Tibial nerve (tissue), 4 donors: ENCODE measurements around the gene ZNF319.

Experiments
- EP300 ChIP-seq, 2 donors: sonication (generic); formaldehyde crosslinking; IDR thresholded peaks; one replicate each; pipeline ENCODE4 v1.6.1; 2017; ENCODE audit warnings: antibody characterized with exemption in 2 of 2, mild to moderate bottlenecking in 1 of 2
- POLR2A ChIP-seq, 2 donors: fragments of 450-650 bp; IDR thresholded peaks; one replicate each; pipeline ENCODE4 v1.6.1; 2017; ENCODE audit warnings: antibody characterized with exemption in 2 of 2, mild to moderate bottlenecking in 2 of 2, moderate library complexity in 2 of 2
- TF ChIP-seq, protein P1 (sequence below), 5 experiments: fragments of 200-600 bp in 3 of 5; fragments of 450-650 bp in 2 of 5; sonication (generic) in 3 of 5; IDR thresholded peaks; one replicate each; pipeline ENCODE4 v1.5.1; 2016 to 2019; ENCODE audit warnings: antibody characterized with exemption in 5 of 5, mild to moderate bottlenecking in 3 of 5, moderate library complexity in 2 of 5

- TF ChIP-seq POLR2A (IDR thresholded peaks at IDR 0.05) (no peak), EP300 (IDR thresholded peaks at IDR 0.05) (no peak)
- TF ChIP-seq, protein P1, sequence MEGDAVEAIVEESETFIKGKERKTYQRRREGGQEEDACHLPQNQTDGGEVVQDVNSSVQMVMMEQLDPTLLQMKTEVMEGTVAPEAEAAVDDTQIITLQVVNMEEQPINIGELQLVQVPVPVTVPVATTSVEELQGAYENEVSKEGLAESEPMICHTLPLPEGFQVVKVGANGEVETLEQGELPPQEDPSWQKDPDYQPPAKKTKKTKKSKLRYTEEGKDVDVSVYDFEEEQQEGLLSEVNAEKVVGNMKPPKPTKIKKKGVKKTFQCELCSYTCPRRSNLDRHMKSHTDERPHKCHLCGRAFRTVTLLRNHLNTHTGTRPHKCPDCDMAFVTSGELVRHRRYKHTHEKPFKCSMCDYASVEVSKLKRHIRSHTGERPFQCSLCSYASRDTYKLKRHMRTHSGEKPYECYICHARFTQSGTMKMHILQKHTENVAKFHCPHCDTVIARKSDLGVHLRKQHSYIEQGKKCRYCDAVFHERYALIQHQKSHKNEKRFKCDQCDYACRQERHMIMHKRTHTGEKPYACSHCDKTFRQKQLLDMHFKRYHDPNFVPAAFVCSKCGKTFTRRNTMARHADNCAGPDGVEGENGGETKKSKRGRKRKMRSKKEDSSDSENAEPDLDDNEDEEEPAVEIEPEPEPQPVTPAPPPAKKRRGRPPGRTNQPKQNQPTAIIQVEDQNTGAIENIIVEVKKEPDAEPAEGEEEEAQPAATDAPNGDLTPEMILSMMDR (IDR thresholded peaks at IDR 0.05): no peak
Observed at GRCh38 chr16:58013201-58013956, 12.9 kb upstream of the ZNF319 start.
